Mesendoderm (in vitro differentiated cells): Measurements from ENCODE around the gene PAX9.

Source experiments
- DNase-seq: peaks from one replicate; pipeline ENCODE4 v3.0.0; 2013
- H2AK5ac ChIP-seq: 2 replicates; pipeline ENCODE4 v1.6.1; 2013; ENCODE audit warnings: low read length, inconsistent platforms
- H2BK120ac ChIP-seq: 2 replicates; pipeline ENCODE4 v1.6.1; 2013; ENCODE audit warnings: low read depth, mild to moderate bottlenecking, low read length, moderate library complexity, mixed read lengths
- H2BK15ac ChIP-seq: replicated peaks from 2 replicates; pipeline ENCODE4 v1.6.1; 2013; ENCODE audit warnings: low read depth, mild to moderate bottlenecking, moderate library complexity
- H2BK5ac ChIP-seq: 2 replicates; pipeline ENCODE4 v1.6.1; 2013; ENCODE audit warnings: low read length, inconsistent platforms
- H3K18ac ChIP-seq: 2 replicates; pipeline ENCODE4 v1.6.1; 2013; ENCODE audit warnings: mild to moderate bottlenecking, low read length, mixed read lengths
- H3K23ac ChIP-seq: one replicate; pipeline ENCODE4 v1.6.1; 2013; ENCODE audit warnings: low read length
- H3K27ac ChIP-seq: 2 replicates; pipeline ENCODE4 v1.5.1; 2013; ENCODE audit warnings: low read depth, mild to moderate bottlenecking, inconsistent platforms, low read length, moderate library complexity
- H3K27me3 ChIP-seq: 2 replicates; pipeline ENCODE4 v1.6.1; 2013; ENCODE audit warnings: low read length, control low read depth, mild to moderate bottlenecking, inconsistent platforms; ENCODE audit not compliant: insufficient read depth, poor library complexity
- H3K36me3 ChIP-seq: 2 replicates; pipeline ENCODE4 v1.6.1; 2013; ENCODE audit warnings: low read length, inconsistent platforms; ENCODE audit not compliant: control insufficient read depth, insufficient read depth
- H3K4ac ChIP-seq: one replicate; pipeline ENCODE4 v1.6.1; 2013; ENCODE audit warnings: low read depth, mild to moderate bottlenecking, low read length, moderate library complexity
- H3K4me1 ChIP-seq: 2 replicates; pipeline ENCODE4 v1.6.1; 2013; ENCODE audit warnings: low read depth, low read length, inconsistent platforms; ENCODE audit not compliant: control insufficient read depth
- H3K4me2 ChIP-seq: 2 replicates; pipeline ENCODE4 v1.6.1; 2013; ENCODE audit warnings: low read length
- H3K4me3 ChIP-seq: 2 replicates; pipeline ENCODE4 v1.5.1; 2013; ENCODE audit warnings: mild to moderate bottlenecking, low read length
- H3K56ac ChIP-seq: one replicate; pipeline ENCODE4 v1.6.1; 2013; ENCODE audit warnings: low read length
- H3K79me1 ChIP-seq: 2 replicates; pipeline ENCODE4 v1.6.1; 2013; ENCODE audit warnings: low read length, inconsistent platforms
- H3K79me2 ChIP-seq: 2 replicates; pipeline ENCODE4 v1.6.1; 2013; ENCODE audit warnings: mild to moderate bottlenecking, low read length; ENCODE audit not compliant: control insufficient read depth, insufficient read depth
- H3K9ac ChIP-seq: 2 replicates; pipeline ENCODE4 v1.6.1; 2013; ENCODE audit warnings: low read length, inconsistent platforms
- H4K5ac ChIP-seq: one replicate; pipeline ENCODE4 v1.6.1; 2013; ENCODE audit warnings: low read length
- H4K8ac ChIP-seq: one replicate; pipeline ENCODE4 v1.6.1; 2013; ENCODE audit warnings: low read depth, mild to moderate bottlenecking, control low read depth, low read length, moderate library complexity
- WGBS: extraction: QIAGEN DNeasy Blood & Tissue Kit; methylation state at CpG from one replicate; pipeline ENCODE4 v1.1.7; 2013; ENCODE audit warnings: low lambda C conversion rate, missing lambda C conversion rate; ENCODE audit not compliant: insufficient coverage; ENCODE audit errors: extremely low coverage; 5-methylcytosine and 5-hydroxymethylcytosine counted together

Gene PAX9

GRCh38 chr14:36700651-36701050, 39.0 kb downstream of the PAX9 start:
- Histone ChIP-seq H2BK5ac (no peak overlapping the region), H4K5ac (no peak overlapping the region), H3K56ac (no peak overlapping the region), H2AK5ac (no peak overlapping the region), H3K27ac (no peak overlapping the region), H2BK15ac (no peak overlapping the region), H3K4me2 (no peak overlapping the region), H3K4me1 (no peaks in the 10 kb centered on the region), H4K8ac (no peak overlapping the region), H3K9ac (no peak overlapping the region), H3K18ac (no peak overlapping the region), H3K79me2 (no peaks in the 10 kb centered on the region), H3K36me3 (no peaks in the 10 kb centered on the region), H3K4ac (no peak overlapping the region), H2BK120ac (no peak overlapping the region), H3K27me3 (no peaks in the 10 kb centered on the region), H3K23ac (no peak overlapping the region), H3K4me3 (no peak overlapping the region), H3K79me1 (no peaks in the 10 kb centered on the region)
- no peak for DNase-seq
- no CpG with 5 or more reads among the region's 1 CpG for WGBS

- H2BK5ac ChIP-seq, result no peak overlapping the region
- H3K4me1 ChIP-seq, result no peaks in the 10 kb centered on the region
- H2BK120ac ChIP-seq, result no peak overlapping the region
- H4K5ac ChIP-seq, result no peak overlapping the region
- H3K27me3 ChIP-seq, result no peaks in the 10 kb centered on the region
- no peak overlapping the region for H2BK15ac ChIP-seq
- H3K23ac ChIP-seq, result no peak overlapping the region
- H3K9ac ChIP-seq, result no peak overlapping the region
- H3K4me2 ChIP-seq, result no peak overlapping the region
- no peaks in the 10 kb centered on the region for H3K79me2 ChIP-seq
- H3K56ac ChIP-seq, result no peak overlapping the region
- H3K27ac ChIP-seq, result no peak overlapping the region
- H4K8ac ChIP-seq, result no peak overlapping the region
- no CpG with 5 or more reads among the region's 1 CpG for WGBS
- H3K36me3 ChIP-seq, result no peaks in the 10 kb centered on the region
- no peak overlapping the region for H3K4me3 ChIP-seq
- H3K18ac ChIP-seq, result no peak overlapping the region
- no peak overlapping the region for H2AK5ac ChIP-seq
- no peaks in the 10 kb centered on the region for H3K79me1 ChIP-seq
- DNase-seq, result peak; percentile 59
- H3K4ac ChIP-seq, result no peak overlapping the region
Measured at GRCh38 chr14:36701132-36701531, 39.5 kb downstream of the PAX9 start.

- no peak overlapping the region for H4K5ac ChIP-seq
- no peak overlapping the region for H3K23ac ChIP-seq
- H3K79me2 ChIP-seq, result no peaks in the 10 kb centered on the region
- no peak overlapping the region for H2BK15ac ChIP-seq
- H3K36me3 ChIP-seq, result no peaks in the 10 kb centered on the region
- H3K79me1 ChIP-seq, result no peaks in the 10 kb centered on the region
- no peaks in the 10 kb centered on the region for H3K4me1 ChIP-seq
- no CpG with 5 or more reads among the region's 2 CpGs for WGBS
- no peak overlapping the region for H3K56ac ChIP-seq
- H3K27ac ChIP-seq, result no peak overlapping the region
- no peak overlapping the region for H4K8ac ChIP-seq
- no peak overlapping the region for H3K4ac ChIP-seq
- H2AK5ac ChIP-seq, result no peak overlapping the region
- no peaks in the 10 kb centered on the region for H3K27me3 ChIP-seq
- H3K18ac ChIP-seq, result no peak overlapping the region
- DNase-seq, result no peak
- no peak overlapping the region for H3K4me3 ChIP-seq
- H2BK5ac ChIP-seq, result no peak overlapping the region
- H3K4me2 ChIP-seq, result no peak overlapping the region
- H2BK120ac ChIP-seq, result no peak overlapping the region
- no peak overlapping the region for H3K9ac ChIP-seq
Measured at GRCh38 chr14:36702474-36702873, 40.8 kb downstream of the PAX9 start.

GRCh38 chr14:36707570-36707969, 45.9 kb downstream of the PAX9 start:
- Histone ChIP-seq H2AK5ac (no peak overlapping the region), H3K27me3 (no peaks in the 10 kb centered on the region), H3K56ac (no peak overlapping the region), H4K8ac (no peak overlapping the region), H2BK15ac (no peak overlapping the region), H2BK5ac (no peak overlapping the region), H3K36me3 (no peaks in the 10 kb centered on the region), H3K4ac (no peak overlapping the region), H3K23ac (no peak overlapping the region), H3K18ac (no peak overlapping the region), H3K79me2 (no peaks in the 10 kb centered on the region), H2BK120ac (no peak overlapping the region), H4K5ac (no peak overlapping the region), H3K27ac (no peak overlapping the region), H3K4me2 (no peak overlapping the region), H3K79me1 (no peaks in the 10 kb centered on the region), H3K4me3 (no peak overlapping the region), H3K4me1 (no peaks in the 10 kb centered on the region), H3K9ac (no peak overlapping the region)
- DNase-seq, result no peak

GRCh38 chr14:36713960-36714703, 52.5 kb downstream of the PAX9 start:
- Histone ChIP-seq H3K23ac (no peak overlapping the region), H3K4me1 (peaks cover 5% of the 10 kb centered on the region), H3K4ac (no peak overlapping the region), H3K4me3 (no peak overlapping the region), H3K9ac (no peak overlapping the region), H4K8ac (no peak overlapping the region), H2AK5ac (no peak overlapping the region), H2BK5ac (no peak overlapping the region), H3K36me3 (no peaks in the 10 kb centered on the region), H2BK120ac (no peak overlapping the region), H3K27ac (no peak overlapping the region), H4K5ac (no peak overlapping the region), H3K79me1 (no peaks in the 10 kb centered on the region), H3K27me3 (no peaks in the 10 kb centered on the region), H3K18ac (no peak overlapping the region), H2BK15ac (no peak overlapping the region), H3K56ac (no peak overlapping the region), H3K79me2 (no peaks in the 10 kb centered on the region), H3K4me2 (no peak overlapping the region)
- no peak for DNase-seq
- no CpG with 5 or more reads among the region's 4 CpGs for WGBS

GRCh38 chr14:36716614-36717184, 55.0 kb downstream of the PAX9 start:
- no peak overlapping the region for H3K27ac ChIP-seq
- no peak overlapping the region for H3K18ac ChIP-seq
- no peaks in the 10 kb centered on the region for H3K79me2 ChIP-seq
- H3K27me3 ChIP-seq, result no peaks in the 10 kb centered on the region
- H3K79me1 ChIP-seq, result no peaks in the 10 kb centered on the region
- H3K4ac ChIP-seq, result no peak overlapping the region
- no peak overlapping the region for H2AK5ac ChIP-seq
- no peak overlapping the region for H3K4me2 ChIP-seq
- no peak overlapping the region for H2BK120ac ChIP-seq
- H4K8ac ChIP-seq, result peak overlapping the region; percentile 15
- H2BK5ac ChIP-seq, result no peak overlapping the region
- H3K36me3 ChIP-seq, result no peaks in the 10 kb centered on the region
- DNase-seq, result no peak
- H3K4me3 ChIP-seq, result no peak overlapping the region
- no peak overlapping the region for H2BK15ac ChIP-seq
- H3K23ac ChIP-seq, result no peak overlapping the region
- H3K56ac ChIP-seq, result no peak overlapping the region
- H3K4me1 ChIP-seq, result peaks cover 12% of the 10 kb centered on the region
- no peak overlapping the region for H3K9ac ChIP-seq
- H4K5ac ChIP-seq, result no peak overlapping the region
- WGBS, result no CpG with 5 or more reads among the region's 7 CpGs
